ENCODE measurements around the gene DEPP1. TPM values are rescaled to one million over a fixed set of nuclear protein-coding genes. Genes with fewer than 3 reads are reported as not detected.
A peak's percentile ranks its signal among the peaks of the same experiment; 100 is the strongest.

The DEPP1 gene
- total RNA-seq, 1 donor from 2014 or later = 309 TPM

GRCh38 chr10:44984671-44985101, 6.1 kb upstream of the DEPP1 start:
- peak in 1 of 2 donors; percentile 52 for DNase-seq (ENCODE audit: low spot score in 2 of 2)
- Histone ChIP-seq H3K4me1 (peaks cover 42 to 72% of the 10 kb centered on the region in 2 donors), H3K36me3 (no peaks in the 10 kb centered on the region), H3K9me3 (no peaks in the 10 kb centered on the region), H3K27me3 (no peaks in the 10 kb centered on the region), H3K4me3 (no peak overlapping the region), H3K27ac (peak overlapping the region; percentile 74 to 91)
- no peak for TF ChIP-seq CTCF (IDR thresholded peaks at IDR 0.05)
- intact Hi-C loops (cut with DNase I) = no loop called here

- H3K4me1 ChIP-seq = peaks cover 50 to 80% of the 10 kb centered on the region in 2 donors
- intact Hi-C loops (cut with DNase I) = no loop called here
- H3K9me3 ChIP-seq = no peaks in the 10 kb centered on the region
- H3K36me3 ChIP-seq = no peaks in the 10 kb centered on the region
- no peaks in the 10 kb centered on the region for H3K27me3 ChIP-seq
- peak in 1 of 2 donors; percentile 61 for DNase-seq (ENCODE audit: low spot score in 2 of 2)
- H3K4me3 ChIP-seq = no peak overlapping the region
- no peak for TF ChIP-seq CTCF (IDR thresholded peaks at IDR 0.05)
- H3K27ac ChIP-seq = peak overlapping the region; percentile 74 to 91
These were observed 5.3 kb upstream of the DEPP1 start for GRCh38 chr10:44983895-44984278.

- Histone ChIP-seq H3K4me1 (peaks cover 50 to 82% of the 10 kb centered on the region in 2 donors), H3K27me3 (no peaks in the 10 kb centered on the region), H3K27ac (peak overlapping the region; percentile 79 to 91), H3K36me3 (peaks cover 0 to 2% of the 10 kb centered on the region in 2 donors), H3K4me3 (no peak overlapping the region), H3K9me3 (no peaks in the 10 kb centered on the region)
- DNase-seq (ENCODE audit: low spot score in 2 of 2) = peak in 1 of 2 donors; percentile 63
- TF ChIP-seq CTCF (IDR thresholded peaks at IDR 0.05) = no peak
- intact Hi-C loops (cut with DNase I) = no loop called here
These were observed 4.7 kb upstream of the DEPP1 start for GRCh38 chr10:44983066-44983894.

- DNase-seq (ENCODE audit: low spot score in 2 of 2) = peak in 1 of 2 donors; percentile 63
- Histone ChIP-seq H3K4me3 (no peak overlapping the region), H3K27me3 (no peaks in the 10 kb centered on the region), H3K36me3 (peaks cover 1 to 10% of the 10 kb centered on the region in 2 donors), H3K27ac (peak overlapping the region; percentile 79 to 91), H3K4me1 (peaks cover 50 to 78% of the 10 kb centered on the region in 2 donors), H3K9me3 (no peaks in the 10 kb centered on the region)
- intact Hi-C loops (cut with DNase I) = no loop called here
- TF ChIP-seq CTCF (IDR thresholded peaks at IDR 0.05) = no peak
These were observed 3.9 kb upstream of the DEPP1 start for GRCh38 chr10:44982496-44982895.

- peaks cover 6 to 14% of the 10 kb centered on the region in 2 donors for H3K36me3 ChIP-seq
- H3K9me3 ChIP-seq = no peaks in the 10 kb centered on the region
- intact Hi-C loops (cut with DNase I) = no loop called here
- H3K27me3 ChIP-seq = no peaks in the 10 kb centered on the region
- H3K4me1 ChIP-seq = peaks cover 48 to 74% of the 10 kb centered on the region in 2 donors
- peak overlapping the region in 1 of 2 donors; percentile 45 for H3K4me3 ChIP-seq
- peak overlapping the region; percentile 79 to 91 for H3K27ac ChIP-seq
- DNase-seq (ENCODE audit: low spot score in 2 of 2) = peak; percentile 83 to 90
- TF ChIP-seq CTCF (IDR thresholded peaks at IDR 0.05) = no peak
These were observed 3.5 kb upstream of the DEPP1 start for GRCh38 chr10:44982114-44982460.
